Amniotic stem cell (primary cell): ENCODE measurements around the gene SYNDIG1L.

Experiments
- DNase-seq: peaks from one replicate; lab custom pipeline; 2025; lab: John Stamatoyannopoulos, UW

Gene SYNDIG1L

GRCh38 chr14:74358176-74358829, 67.7 kb downstream of the SYNDIG1L start:
- DNase-seq, result no peak

- DNase-seq, result no peak
Observed at GRCh38 chr14:74357585-74357984, 68.4 kb downstream of the SYNDIG1L start.

GRCh38 chr14:74356892-74357575, 69.0 kb downstream of the SYNDIG1L start:
- DNase-seq, result no peak
